ENCODE results near the gene ADAT2. TPM values are rescaled to one million over a fixed set of nuclear protein-coding genes. Genes with fewer than 3 reads are reported as not detected.

Gene ADAT2
- total RNA-seq, 1 donor from 2014 or later, result 7.1 TPM

- intact Hi-C loops (cut with DNase I), result no loop called here
- Histone ChIP-seq H3K27ac (peak overlapping the region; percentile 24), H3K27me3 (no peaks in the 10 kb centered on the region), H3K4me3 (no peak overlapping the region), H3K36me3 (no peaks in the 10 kb centered on the region), H3K9me3 (no peaks in the 10 kb centered on the region), H3K4me1 (peaks cover 8% of the 10 kb centered on the region)
- no peak for TF ChIP-seq CTCF (IDR thresholded peaks at IDR 0.05)
- no peak for ATAC-seq
- DNase-seq, result no peak
These were observed 50.7 kb downstream of the ADAT2 start for GRCh38 chr6:143399775-143400174.

- intact Hi-C loops (cut with DNase I), result no loop called here
- TF ChIP-seq CTCF (IDR thresholded peaks at IDR 0.05), result no peak
- Histone ChIP-seq H3K4me3 (no peak overlapping the region), H3K9me3 (no peaks in the 10 kb centered on the region), H3K36me3 (no peaks in the 10 kb centered on the region), H3K4me1 (peaks cover 8% of the 10 kb centered on the region), H3K27ac (no peak overlapping the region), H3K27me3 (no peaks in the 10 kb centered on the region)
- ATAC-seq, result no peak
- no peak for DNase-seq
These were observed 51.3 kb downstream of the ADAT2 start for GRCh38 chr6:143399176-143399575.

- no peak for TF ChIP-seq CTCF (IDR thresholded peaks at IDR 0.05)
- H3K27me3 ChIP-seq, result no peaks in the 10 kb centered on the region
- H3K9me3 ChIP-seq, result no peaks in the 10 kb centered on the region
- intact Hi-C loops (cut with DNase I), result no loop called here
- DNase-seq, result peak; percentile 86
- peaks cover 8% of the 10 kb centered on the region for H3K4me1 ChIP-seq
- H3K27ac ChIP-seq, result peak overlapping the region; percentile 73
- peak; percentile 92 for ATAC-seq
- H3K4me3 ChIP-seq, result no peak overlapping the region
- no peaks in the 10 kb centered on the region for H3K36me3 ChIP-seq
These were observed 53.0 kb downstream of the ADAT2 start for GRCh38 chr6:143397227-143398222.

GRCh38 chr6:143396497-143397226, 53.8 kb downstream of the ADAT2 start:
- H3K9me3 ChIP-seq, result no peaks in the 10 kb centered on the region
- H3K36me3 ChIP-seq, result no peaks in the 10 kb centered on the region
- DNase-seq, result no peak
- ATAC-seq, result peak; percentile 24
- TF ChIP-seq CTCF (IDR thresholded peaks at IDR 0.05), result no peak
- intact Hi-C loops (cut with DNase I), result no loop called here
- peak overlapping the region; percentile 73 for H3K27ac ChIP-seq
- peaks cover 8% of the 10 kb centered on the region for H3K4me1 ChIP-seq
- no peaks in the 10 kb centered on the region for H3K27me3 ChIP-seq
- H3K4me3 ChIP-seq, result no peak overlapping the region

- no peak for DNase-seq
- TF ChIP-seq CTCF (IDR thresholded peaks at IDR 0.05), result no peak
- H3K4me3 ChIP-seq, result no peak overlapping the region
- intact Hi-C loops (cut with DNase I), result no loop called here
- no peaks in the 10 kb centered on the region for H3K36me3 ChIP-seq
- H3K4me1 ChIP-seq, result peaks cover 3% of the 10 kb centered on the region
- H3K27ac ChIP-seq, result no peak overlapping the region
- H3K9me3 ChIP-seq, result no peaks in the 10 kb centered on the region
- ATAC-seq, result no peak
- H3K27me3 ChIP-seq, result no peaks in the 10 kb centered on the region
These were observed 54.8 kb downstream of the ADAT2 start for GRCh38 chr6:143395699-143396098.

Data from upper lobe of right lung (tissue), 1 donor.